HG02759 (cell line): Measurements from ENCODE around the gene ASPA.
"Not testable (repeated sequence)": the region's sequence is repeated elsewhere in the genome, so short reads cannot be mapped to it uniquely, and the experiment has no call there.

Source experiments
- ATAC-seq: cut with Tn5 transposase; IDR thresholded peaks from one replicate; pipeline ENCODE4 v1.9.1; 2021; ENCODE audit warnings: mild to moderate bottlenecking, moderate library complexity; ENCODE audit not compliant: unreplicated experiment

The ASPA gene

GRCh38 chr17:3507071-3507470 lies 31.3 kb downstream of the ASPA start:
- no peak for ATAC-seq

- no peak for ATAC-seq
Observed at GRCh38 chr17:3507869-3508268, 32.1 kb downstream of the ASPA start.

GRCh38 chr17:3510090-3510489 lies 34.3 kb downstream of the ASPA start:
- no peak for ATAC-seq

- no peak for ATAC-seq
Observed at GRCh38 chr17:3511852-3512504, 36.2 kb downstream of the ASPA start.

- ATAC-seq, result no peak
Observed at GRCh38 chr17:3512505-3513171, 36.8 kb downstream of the ASPA start.

GRCh38 chr17:3513305-3514035 lies 37.7 kb downstream of the ASPA start:
- no peak for ATAC-seq

- ATAC-seq, result not testable (repeated sequence)
Observed at GRCh38 chr17:3514167-3514566, 38.4 kb downstream of the ASPA start.

GRCh38 chr17:3514873-3515272 lies 39.1 kb downstream of the ASPA start:
- no peak for ATAC-seq

- not testable (repeated sequence) for ATAC-seq
Observed at GRCh38 chr17:3519472-3519871, 43.7 kb downstream of the ASPA start.

- no peak for ATAC-seq
Observed at GRCh38 chr17:3524024-3524423, 48.2 kb downstream of the ASPA start.

GRCh38 chr17:3526491-3526890 lies 50.7 kb downstream of the ASPA start:
- ATAC-seq, result no peak

- no peak for ATAC-seq
Observed at GRCh38 chr17:3526971-3527370, 51.2 kb downstream of the ASPA start.

GRCh38 chr17:3527468-3527867 lies 51.7 kb downstream of the ASPA start:
- ATAC-seq, result no peak

GRCh38 chr17:3527896-3528295 lies 52.1 kb downstream of the ASPA start:
- ATAC-seq, result no peak

- no peak for ATAC-seq
Observed at GRCh38 chr17:3528403-3528851, 52.6 kb downstream of the ASPA start.

GRCh38 chr17:3528880-3529511 lies 53.2 kb downstream of the ASPA start:
- ATAC-seq, result no peak

GRCh38 chr17:3529817-3530741 lies 54.3 kb downstream of the ASPA start:
- no peak for ATAC-seq

GRCh38 chr17:3531266-3532101 lies 55.7 kb downstream of the ASPA start:
- ATAC-seq, result no peak

GRCh38 chr17:3532106-3532858 lies 56.5 kb downstream of the ASPA start:
- ATAC-seq, result no peak
